Vagina (tissue), 2 donors: Measurements from ENCODE around the gene COL23A1. TPM values are rescaled to one million over a fixed set of nuclear protein-coding genes. Genes with fewer than 3 reads are reported as not detected.

ENCODE experiments used
- DNase-seq, 2 donors: peaks; one replicate each; pipeline ENCODE4 v3.0.0-alpha.2; 2017; ENCODE audit errors: extremely low spot score in 2 of 2
- H3K27ac ChIP-seq: fragments of 200-600 bp; sonication (generic); one replicate; pipeline ENCODE4 v1.5.1; 2019
- H3K27me3 ChIP-seq: fragments of 200-600 bp; sonication (generic); one replicate; pipeline ENCODE4 v1.5.1; 2019
- H3K36me3 ChIP-seq, 2 donors: fragments of 200-600 bp; sonication (generic); one replicate each; pipeline ENCODE4 v1.5.1; 2017 to 2019
- H3K4me1 ChIP-seq: fragments of 200-600 bp; sonication (generic); one replicate; pipeline ENCODE4 v1.5.1; 2019
- H3K4me3 ChIP-seq, 2 donors: fragments of 200-600 bp; sonication (generic); 1 replicate in 1 of 2; 2 replicates in 1 of 2; pipeline ENCODE4 v1.5.1; 2016 to 2019
- H3K9me3 ChIP-seq: fragments of 200-600 bp; sonication (generic); one replicate; pipeline ENCODE4 v1.5.1; 2019
- POLR2A ChIP-seq, 2 donors: fragments of 450-650 bp; IDR thresholded peaks; one replicate each; pipeline ENCODE4 v1.6.1; 2017; ENCODE audit warnings: antibody characterized with exemption in 2 of 2, mild to moderate bottlenecking in 2 of 2, moderate library complexity in 2 of 2
- POLR2AphosphoS5 ChIP-seq, 2 donors: sonication (generic); formaldehyde crosslinking; IDR thresholded peaks; one replicate each; pipeline ENCODE4 v1.9.0; 2017; ENCODE audit warnings: antibody characterized with exemption in 2 of 2, mild to moderate bottlenecking in 2 of 2, low read depth in 1 of 2; ENCODE audit not compliant: insufficient read depth in 1 of 2
- intact Hi-C: fragments of 100-400 bp; cut with DNase I; formaldehyde crosslinking; loops from one replicate; pipeline ENCODE4 v1.15.1; 2023
- total RNA-seq: library from RNA; depleted of rRNA; stranded (reverse); fragments of >200 nt; gene quantifications from one replicate; pipeline ENCODE4 v1.2.3, GENCODE V29; 2016
- TF ChIP-seq, protein P1 (sequence below), 3 experiments: fragments of 450-650 bp in 2 of 3; fragments of 200-600 bp in 1 of 3; sonication (generic) in 1 of 3; IDR thresholded peaks; one replicate each; pipeline ENCODE4 v1.5.1; 2017 to 2019; ENCODE audit warnings: antibody characterized with exemption in 3 of 3, mild to moderate bottlenecking in 2 of 3, moderate library complexity in 2 of 3

Gene COL23A1
- total RNA-seq, 1 donor from 2014 or later, result 3.7 TPM

DNA sequence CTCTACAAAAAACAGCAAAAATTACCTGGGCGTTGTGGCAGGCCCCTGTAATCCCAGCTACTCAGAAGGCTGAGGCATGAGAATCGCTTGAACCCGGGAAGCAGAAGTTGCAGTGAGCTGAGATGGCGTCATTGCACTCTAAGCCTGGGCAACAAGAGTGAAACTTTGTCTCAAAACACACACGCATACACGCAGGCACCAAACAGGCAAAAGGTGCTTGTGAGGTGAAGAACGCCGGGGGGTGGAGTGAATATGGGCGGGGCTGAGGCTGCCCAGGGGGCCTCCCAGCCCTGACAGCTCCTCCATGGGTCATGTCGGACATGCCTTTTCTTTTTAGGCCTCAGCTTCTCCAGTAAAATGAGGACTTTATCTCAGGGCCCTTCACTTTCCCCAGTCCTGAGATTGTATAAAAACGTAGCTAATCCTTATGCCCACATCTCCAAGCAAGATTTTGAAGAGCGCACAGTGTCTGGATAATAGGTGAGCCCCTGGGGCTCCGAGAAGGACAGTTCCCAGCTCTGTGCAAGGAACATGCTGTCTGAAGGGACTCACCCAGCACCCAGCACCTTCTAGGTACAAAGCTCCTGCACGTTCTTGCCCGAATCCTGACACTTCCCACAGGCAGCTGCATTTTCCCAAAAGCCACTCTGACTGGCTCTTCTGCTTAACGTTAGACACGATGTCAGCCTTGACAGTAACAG lies 168.3 kb downstream of the COL23A1 start:
- no peaks in the 10 kb centered on the region for H3K9me3 ChIP-seq
- H3K36me3 ChIP-seq, result no peaks in the 10 kb centered on the region
- no peak for TF ChIP-seq POLR2A (IDR thresholded peaks at IDR 0.05)
- TF ChIP-seq, protein P1, sequence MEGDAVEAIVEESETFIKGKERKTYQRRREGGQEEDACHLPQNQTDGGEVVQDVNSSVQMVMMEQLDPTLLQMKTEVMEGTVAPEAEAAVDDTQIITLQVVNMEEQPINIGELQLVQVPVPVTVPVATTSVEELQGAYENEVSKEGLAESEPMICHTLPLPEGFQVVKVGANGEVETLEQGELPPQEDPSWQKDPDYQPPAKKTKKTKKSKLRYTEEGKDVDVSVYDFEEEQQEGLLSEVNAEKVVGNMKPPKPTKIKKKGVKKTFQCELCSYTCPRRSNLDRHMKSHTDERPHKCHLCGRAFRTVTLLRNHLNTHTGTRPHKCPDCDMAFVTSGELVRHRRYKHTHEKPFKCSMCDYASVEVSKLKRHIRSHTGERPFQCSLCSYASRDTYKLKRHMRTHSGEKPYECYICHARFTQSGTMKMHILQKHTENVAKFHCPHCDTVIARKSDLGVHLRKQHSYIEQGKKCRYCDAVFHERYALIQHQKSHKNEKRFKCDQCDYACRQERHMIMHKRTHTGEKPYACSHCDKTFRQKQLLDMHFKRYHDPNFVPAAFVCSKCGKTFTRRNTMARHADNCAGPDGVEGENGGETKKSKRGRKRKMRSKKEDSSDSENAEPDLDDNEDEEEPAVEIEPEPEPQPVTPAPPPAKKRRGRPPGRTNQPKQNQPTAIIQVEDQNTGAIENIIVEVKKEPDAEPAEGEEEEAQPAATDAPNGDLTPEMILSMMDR (IDR thresholded peaks at IDR 0.05), result no peak
- no peak for TF ChIP-seq POLR2AphosphoS5 (IDR thresholded peaks at IDR 0.05; ENCODE audit: insufficient read depth in 1 of 2, low read depth in 1 of 2)
- H3K4me1 ChIP-seq, result no peaks in the 10 kb centered on the region
- no peaks in the 10 kb centered on the region for H3K27me3 ChIP-seq
- intact Hi-C loops, result no loop called here
- peak in 1 of 2 donors; percentile 64 for DNase-seq
- no peak overlapping the region for H3K27ac ChIP-seq
- no peak overlapping the region for H3K4me3 ChIP-seq

DNA sequence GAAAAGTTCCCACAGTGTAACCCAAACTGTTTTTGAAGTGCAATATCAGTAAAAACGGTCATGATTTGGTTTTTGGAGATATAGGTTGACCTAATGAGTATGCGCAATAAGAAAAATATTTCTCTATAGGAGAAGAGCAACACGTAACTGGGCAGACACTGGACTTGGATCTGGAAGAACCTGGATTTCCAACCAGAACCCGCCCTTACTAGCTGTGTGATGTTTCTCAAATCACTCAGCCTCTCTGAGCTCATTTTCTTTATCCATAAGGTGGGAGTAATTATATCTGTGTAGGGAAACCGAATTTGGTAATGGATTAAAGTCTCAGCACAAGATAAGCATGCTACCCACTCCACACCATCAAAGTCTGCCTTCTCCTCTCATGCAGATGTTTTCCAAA lies 169.1 kb downstream of the COL23A1 start:
- H3K4me1 ChIP-seq, result no peaks in the 10 kb centered on the region
- TF ChIP-seq, protein P1 (IDR thresholded peaks at IDR 0.05), result no peak
- TF ChIP-seq POLR2AphosphoS5 (IDR thresholded peaks at IDR 0.05; ENCODE audit: insufficient read depth in 1 of 2, low read depth in 1 of 2), result no peak
- TF ChIP-seq POLR2A (IDR thresholded peaks at IDR 0.05), result no peak
- H3K27me3 ChIP-seq, result no peaks in the 10 kb centered on the region
- H3K9me3 ChIP-seq, result no peaks in the 10 kb centered on the region
- intact Hi-C loops, result no loop called here
- no peak overlapping the region for H3K27ac ChIP-seq
- H3K36me3 ChIP-seq, result no peaks in the 10 kb centered on the region
- H3K4me3 ChIP-seq, result no peak overlapping the region
- peak in 1 of 2 donors; percentile 72 for DNase-seq

DNA sequence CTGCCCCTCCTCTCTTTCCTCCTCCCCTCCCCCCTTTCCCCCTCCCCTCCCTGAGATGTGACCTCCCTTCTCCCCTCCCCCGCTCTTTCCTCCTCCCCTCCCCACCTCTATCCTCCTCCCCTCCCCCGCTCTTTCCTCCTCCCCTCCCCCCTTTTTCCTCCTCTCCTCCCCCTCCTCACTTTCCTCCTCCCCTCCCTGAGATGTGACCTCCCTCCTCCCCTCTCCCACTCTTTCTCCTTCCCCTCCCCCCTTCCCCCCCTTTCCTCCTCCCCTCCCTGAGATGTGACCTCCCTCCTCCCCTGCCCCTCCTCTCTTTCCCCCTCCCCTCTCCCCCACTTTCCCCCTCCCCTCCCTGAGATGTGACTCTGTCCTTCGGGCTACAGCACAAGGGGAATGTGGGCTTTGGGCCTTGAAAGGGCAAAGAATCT lies 169.8 kb downstream of the COL23A1 start:
- H3K4me1 ChIP-seq, result no peaks in the 10 kb centered on the region
- no peak overlapping the region for H3K4me3 ChIP-seq
- H3K27ac ChIP-seq, result no peak overlapping the region
- H3K9me3 ChIP-seq, result no peaks in the 10 kb centered on the region
- DNase-seq, result peak in 1 of 2 donors; percentile 40
- no peaks in the 10 kb centered on the region for H3K27me3 ChIP-seq
- TF ChIP-seq, protein P1 (IDR thresholded peaks at IDR 0.05), result no peak
- TF ChIP-seq POLR2A (IDR thresholded peaks at IDR 0.05) (no peak), POLR2AphosphoS5 (IDR thresholded peaks at IDR 0.05; ENCODE audit: insufficient read depth in 1 of 2, low read depth in 1 of 2) (no peak)
- intact Hi-C loops, result no loop called here
- H3K36me3 ChIP-seq, result no peaks in the 10 kb centered on the region

DNA sequence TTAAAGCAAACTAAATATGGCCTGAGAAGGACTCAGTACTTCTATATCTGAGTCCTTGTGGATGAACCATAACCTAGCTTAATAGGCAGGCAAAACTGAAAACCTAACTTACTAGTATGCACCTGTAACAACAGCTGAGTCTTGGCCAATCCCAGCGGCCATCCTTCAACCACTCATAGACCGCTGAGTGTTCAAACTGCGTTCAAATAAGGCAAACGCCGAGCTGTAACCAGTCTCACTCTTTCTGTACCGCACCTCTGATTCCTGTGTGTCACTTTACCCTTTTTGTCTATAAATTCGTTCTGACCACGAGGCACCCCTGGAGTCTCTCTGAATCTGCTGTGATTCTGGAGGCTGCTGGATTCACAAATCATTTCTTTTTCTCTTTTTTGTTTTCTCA lies 170.5 kb downstream of the COL23A1 start:
- Histone ChIP-seq H3K9me3 (no peaks in the 10 kb centered on the region), H3K36me3 (no peaks in the 10 kb centered on the region), H3K4me1 (no peaks in the 10 kb centered on the region), H3K4me3 (no peak overlapping the region), H3K27ac (no peak overlapping the region), H3K27me3 (no peaks in the 10 kb centered on the region)
- intact Hi-C loops, result no loop called here
- no peak for TF ChIP-seq POLR2A (IDR thresholded peaks at IDR 0.05)
- TF ChIP-seq, protein P1 (IDR thresholded peaks at IDR 0.05), result no peak
- TF ChIP-seq POLR2AphosphoS5 (IDR thresholded peaks at IDR 0.05; ENCODE audit: insufficient read depth in 1 of 2, low read depth in 1 of 2), result no peak
- DNase-seq, result no peak

DNA sequence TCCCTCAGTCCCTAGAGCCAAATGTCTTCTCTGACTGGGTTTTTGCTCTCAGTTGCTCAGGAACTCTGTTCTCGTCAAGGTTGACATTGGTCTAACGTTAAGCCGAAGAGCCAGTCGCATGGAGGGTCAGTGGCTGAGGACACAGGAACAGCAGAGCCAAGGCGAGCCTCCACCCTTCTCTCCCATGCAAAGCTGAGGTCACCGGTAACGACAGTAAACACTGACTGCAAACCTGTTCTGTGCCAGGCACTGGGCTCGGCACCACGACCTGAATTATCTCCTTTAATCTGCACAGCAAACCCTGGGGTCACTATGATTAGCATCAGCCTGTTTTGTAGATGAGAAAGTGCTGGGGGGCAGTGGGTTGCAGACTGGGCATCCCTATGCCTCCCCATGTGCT lies 171.0 kb downstream of the COL23A1 start:
- TF ChIP-seq POLR2A (IDR thresholded peaks at IDR 0.05), result no peak
- no peak for TF ChIP-seq POLR2AphosphoS5 (IDR thresholded peaks at IDR 0.05; ENCODE audit: insufficient read depth in 1 of 2, low read depth in 1 of 2)
- TF ChIP-seq, protein P1 (IDR thresholded peaks at IDR 0.05), result no peak
- intact Hi-C loops, result no loop called here
- no peaks in the 10 kb centered on the region for H3K4me1 ChIP-seq
- H3K27me3 ChIP-seq, result no peaks in the 10 kb centered on the region
- no peaks in the 10 kb centered on the region for H3K36me3 ChIP-seq
- no peak overlapping the region for H3K4me3 ChIP-seq
- no peak for DNase-seq
- no peak overlapping the region for H3K27ac ChIP-seq
- no peaks in the 10 kb centered on the region for H3K9me3 ChIP-seq
